HG03571 (cell line): ENCODE data around the gene QSOX1.

Experiments
- ATAC-seq: cut with Tn5 transposase; IDR thresholded peaks from one replicate; pipeline ENCODE4 v1.9.1; 2021; ENCODE audit not compliant: unreplicated experiment

QSOX1 gene

DNA sequence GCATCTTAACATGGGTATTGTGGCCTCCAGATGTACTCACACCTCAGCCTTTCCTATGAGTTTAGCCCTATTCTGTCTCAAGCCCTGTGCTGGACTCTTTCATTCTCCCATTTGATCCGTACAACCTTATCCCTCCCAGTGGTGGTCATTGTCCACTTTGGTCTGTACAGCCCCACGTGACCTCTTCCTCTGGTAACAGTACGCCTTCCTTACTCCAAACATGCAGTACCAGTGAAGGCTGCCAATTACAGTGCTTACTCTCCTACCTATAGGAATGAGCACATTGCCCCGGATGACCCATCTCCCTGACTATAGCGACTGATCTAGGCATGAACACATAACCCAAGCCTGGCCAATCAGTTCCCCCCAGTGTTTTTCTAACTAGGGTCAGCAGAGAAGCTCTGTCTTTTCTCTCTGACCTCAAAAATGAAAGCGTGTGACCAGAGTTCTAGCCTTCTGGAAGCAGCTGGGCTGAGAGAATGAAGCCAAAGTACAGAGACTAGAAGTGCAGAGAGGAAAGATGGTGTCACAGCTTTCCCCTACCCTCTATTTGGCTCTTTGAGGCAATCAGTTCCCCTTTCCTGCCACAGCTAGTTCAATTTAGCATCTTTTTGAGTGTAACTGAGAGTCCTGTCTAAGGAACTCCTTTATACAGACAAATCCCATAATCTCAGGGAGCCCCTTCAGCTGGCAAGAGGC, 9.9 kb upstream of the QSOX1 start:
- ATAC-seq, result no peak

DNA sequence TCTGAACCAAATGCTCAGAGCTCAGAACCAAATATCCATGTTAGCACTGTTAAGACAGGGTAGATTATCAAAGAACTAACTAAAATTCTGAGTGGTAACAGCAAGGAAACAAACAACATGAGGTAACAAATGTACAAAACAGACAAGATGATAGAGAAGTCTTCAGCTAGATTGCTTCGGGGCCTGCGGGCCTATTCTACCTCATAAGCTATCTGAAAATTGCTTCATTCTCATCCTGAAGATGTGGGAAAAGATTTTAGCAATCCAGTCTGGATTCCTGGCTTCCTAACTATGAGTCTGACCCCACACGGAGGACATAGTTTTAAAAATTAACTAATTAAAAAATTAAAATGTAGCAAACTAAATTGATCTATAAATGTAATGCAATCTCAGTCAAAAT, 9.2 kb upstream of the QSOX1 start:
- ATAC-seq, result no peak

GRCh38 chr1:180150982-180151381, 3.7 kb upstream of the QSOX1 start:
- ATAC-seq, result no peak

DNA sequence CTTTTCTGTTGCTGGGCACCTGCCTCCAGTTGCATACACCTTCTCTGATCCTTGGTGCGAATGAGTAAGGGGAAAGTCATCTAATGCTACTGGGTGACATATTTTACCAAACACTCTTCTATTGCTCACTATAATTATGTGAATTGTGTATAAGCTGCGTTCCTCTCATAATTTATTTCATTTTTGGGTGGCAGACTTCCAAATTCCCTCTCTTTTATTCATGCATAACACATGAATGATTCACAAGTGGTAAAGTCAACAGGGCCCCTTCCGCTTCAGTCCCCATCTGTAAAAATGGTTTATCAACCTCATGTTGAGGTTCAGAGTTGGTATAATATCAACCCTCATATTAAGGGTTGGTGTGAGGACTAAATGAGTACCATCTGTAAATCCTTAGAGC, 3.2 kb upstream of the QSOX1 start:
- ATAC-seq, result no peak

DNA sequence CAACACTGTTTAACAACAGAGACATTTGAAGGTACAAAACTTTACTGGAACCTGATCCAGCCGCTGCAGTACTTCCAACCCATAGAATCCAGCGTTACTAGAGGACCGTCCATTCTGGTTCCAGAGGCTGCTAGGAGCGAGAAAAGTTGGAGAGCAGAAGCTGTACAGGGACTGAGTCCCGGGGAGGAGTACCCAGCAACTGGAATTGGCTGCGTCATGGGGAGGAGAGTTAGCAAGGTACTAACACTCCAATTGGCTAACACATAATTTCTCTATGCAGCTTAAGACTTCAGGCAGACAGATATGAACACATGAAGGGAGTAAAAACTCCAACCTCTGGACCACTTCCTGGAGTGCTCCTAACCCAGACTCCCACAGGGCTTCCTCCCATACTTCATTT, 2.1 kb upstream of the QSOX1 start:
- ATAC-seq, result no peak

- ATAC-seq, result no peak
These were observed 1.6 kb upstream of the QSOX1 start for GRCh38 chr1:180153032-180153431.

DNA sequence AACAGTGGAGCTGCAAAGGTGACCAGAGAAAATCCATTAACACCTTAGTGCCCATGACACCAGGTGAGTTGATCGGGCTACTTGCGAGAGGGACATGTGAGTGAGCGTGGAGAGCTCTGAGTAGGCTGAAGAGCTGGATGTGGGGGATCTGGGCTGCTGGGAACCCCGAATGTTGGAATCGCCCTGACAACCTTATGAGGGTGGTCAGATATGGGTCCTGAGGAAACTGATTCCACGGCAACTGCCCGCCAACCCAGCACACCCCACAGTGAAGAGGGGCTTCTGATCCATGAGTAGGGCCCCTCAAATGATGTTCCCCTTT, 705 bp upstream of the QSOX1 start:
- ATAC-seq, result no peak

DNA sequence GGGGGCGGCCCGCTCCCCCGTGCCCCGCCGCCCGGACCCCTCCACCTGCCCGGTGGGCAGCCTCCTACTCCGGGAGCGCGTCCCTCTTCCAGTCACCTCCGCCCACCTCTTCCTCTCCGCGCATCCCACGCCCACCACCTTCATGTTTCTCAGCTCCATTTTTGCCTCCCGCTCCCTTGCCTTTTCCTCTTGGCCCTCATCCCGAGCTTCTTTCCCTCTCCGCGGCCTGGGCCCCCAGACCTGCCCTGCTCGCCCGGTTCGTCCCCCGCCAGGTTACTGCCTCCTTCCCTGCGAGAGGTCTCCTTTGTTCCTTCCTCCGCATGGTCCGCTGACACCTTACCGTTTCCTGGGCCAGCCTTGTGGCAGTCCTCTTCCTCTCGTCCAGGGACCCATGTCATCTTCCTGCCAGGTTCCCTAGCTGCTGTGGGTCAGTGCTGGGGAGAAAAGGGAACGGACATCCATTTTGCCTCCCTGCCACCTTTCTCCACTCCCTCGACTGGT, 563 bp downstream of the QSOX1 start:
- ATAC-seq, result no peak

DNA sequence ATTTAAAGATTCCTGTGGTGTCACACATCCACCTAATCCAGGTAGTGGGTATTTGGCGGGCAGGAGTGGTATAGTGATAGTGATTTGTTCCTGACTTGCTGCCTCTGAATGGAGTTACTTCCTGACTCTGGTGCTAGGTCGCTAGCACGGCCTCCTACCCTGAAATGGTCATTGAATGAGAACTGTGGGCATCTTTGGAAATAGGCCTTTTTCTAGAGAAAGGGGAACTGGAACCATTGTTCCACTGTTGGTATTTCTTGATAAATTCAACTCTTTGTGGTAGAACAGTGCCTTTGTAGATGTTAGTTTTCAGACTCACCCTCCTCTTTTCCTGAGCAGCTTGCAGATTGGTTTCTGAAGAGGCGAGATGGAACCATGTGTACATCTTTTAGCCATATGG, 1.5 kb downstream of the QSOX1 start:
- no peak for ATAC-seq

GRCh38 chr1:180156631-180157091, 2.0 kb downstream of the QSOX1 start:
- ATAC-seq, result no peak

DNA sequence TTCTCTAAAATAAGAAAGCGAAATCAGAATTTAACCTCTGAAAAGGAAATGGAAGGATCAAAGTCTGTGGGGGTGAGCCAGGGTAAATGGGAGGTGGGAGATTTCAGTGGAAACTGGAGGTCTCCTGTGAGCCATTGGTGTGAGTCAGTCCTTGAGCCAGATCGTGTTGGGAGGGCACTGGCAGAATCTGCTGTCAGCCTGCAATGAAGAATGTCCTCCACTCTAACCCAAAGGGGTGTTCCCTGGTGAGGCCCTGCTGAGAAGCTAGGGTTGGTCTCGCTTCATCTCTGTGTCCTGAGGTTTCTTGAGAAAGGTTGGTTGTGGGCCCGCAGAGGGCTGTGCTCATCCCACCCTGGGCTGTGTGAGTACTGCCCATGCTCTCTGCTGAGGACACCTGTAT, 2.4 kb downstream of the QSOX1 start:
- ATAC-seq, result no peak

- ATAC-seq, result no peak
These were observed 2.9 kb downstream of the QSOX1 start for GRCh38 chr1:180157576-180158057.

GRCh38 chr1:180158149-180159147, 3.8 kb downstream of the QSOX1 start:
- no peak for ATAC-seq

GRCh38 chr1:180160357-180160756, 5.7 kb downstream of the QSOX1 start:
- no peak for ATAC-seq

- ATAC-seq, result no peak
These were observed 8.4 kb downstream of the QSOX1 start for GRCh38 chr1:180163041-180163440.

GRCh38 chr1:180165096-180165495, 10.4 kb downstream of the QSOX1 start:
- no peak for ATAC-seq

DNA sequence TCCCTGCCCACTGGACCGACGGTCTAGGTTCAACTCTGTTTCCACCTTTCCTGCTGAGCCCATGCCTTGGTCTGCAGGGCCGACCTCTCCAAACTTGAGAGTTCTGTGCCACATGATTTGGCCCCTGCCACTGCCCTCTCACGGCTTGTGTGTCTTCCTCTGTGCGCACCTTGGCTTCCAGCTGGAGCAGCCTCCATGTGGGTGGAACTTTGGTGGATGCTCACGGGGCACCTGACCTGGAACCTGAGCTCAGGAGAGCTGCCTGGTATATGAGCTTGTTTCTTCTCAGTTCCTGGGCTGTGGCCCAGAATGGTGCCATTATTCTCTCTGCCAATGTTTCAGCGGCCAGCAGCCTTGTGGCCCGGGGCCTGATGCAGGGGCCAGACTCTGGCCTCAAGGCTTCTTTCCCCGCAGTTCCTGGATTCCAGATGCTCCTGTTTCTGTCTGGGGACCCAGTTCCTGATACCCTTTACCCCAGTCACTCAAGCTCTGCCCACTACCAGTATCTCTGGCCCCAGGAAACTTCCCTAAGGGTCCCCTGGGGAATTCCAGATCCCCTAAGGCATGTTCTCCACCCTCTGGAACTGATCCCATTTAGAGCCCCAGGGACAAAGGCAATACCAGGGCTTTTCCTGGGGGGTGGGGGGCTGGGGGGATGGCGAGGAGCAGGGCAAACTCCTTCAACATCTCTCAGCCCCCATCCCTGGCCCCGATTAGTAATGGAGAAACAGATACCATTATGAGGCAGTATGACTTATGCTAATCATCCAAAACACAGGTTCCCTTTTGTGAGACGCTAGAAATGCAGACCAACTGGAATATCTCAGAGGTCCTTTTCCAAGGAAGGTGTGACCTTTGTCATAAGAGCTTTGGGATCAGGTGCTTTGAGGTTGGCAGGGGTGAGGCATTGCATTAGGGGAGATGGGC, 11.1 kb downstream of the QSOX1 start:
- no peak for ATAC-seq

DNA sequence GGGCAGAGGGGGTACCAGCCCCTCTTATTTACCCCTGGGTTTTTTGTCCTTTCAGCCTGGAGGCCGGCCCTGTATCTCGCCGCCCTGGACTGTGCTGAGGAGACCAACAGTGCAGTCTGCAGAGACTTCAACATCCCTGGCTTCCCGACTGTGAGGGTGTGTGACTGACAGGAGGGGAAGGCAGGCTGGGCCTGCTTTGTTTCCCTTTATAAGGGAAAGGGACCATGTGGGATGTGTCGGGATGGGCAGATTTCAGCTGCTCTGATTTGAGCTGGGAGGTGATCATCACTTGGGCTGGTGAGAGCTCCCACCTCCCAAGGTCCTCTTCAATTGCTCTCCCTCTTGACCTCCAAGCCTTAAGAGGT, 11.7 kb downstream of the QSOX1 start:
- ATAC-seq, result no peak

DNA sequence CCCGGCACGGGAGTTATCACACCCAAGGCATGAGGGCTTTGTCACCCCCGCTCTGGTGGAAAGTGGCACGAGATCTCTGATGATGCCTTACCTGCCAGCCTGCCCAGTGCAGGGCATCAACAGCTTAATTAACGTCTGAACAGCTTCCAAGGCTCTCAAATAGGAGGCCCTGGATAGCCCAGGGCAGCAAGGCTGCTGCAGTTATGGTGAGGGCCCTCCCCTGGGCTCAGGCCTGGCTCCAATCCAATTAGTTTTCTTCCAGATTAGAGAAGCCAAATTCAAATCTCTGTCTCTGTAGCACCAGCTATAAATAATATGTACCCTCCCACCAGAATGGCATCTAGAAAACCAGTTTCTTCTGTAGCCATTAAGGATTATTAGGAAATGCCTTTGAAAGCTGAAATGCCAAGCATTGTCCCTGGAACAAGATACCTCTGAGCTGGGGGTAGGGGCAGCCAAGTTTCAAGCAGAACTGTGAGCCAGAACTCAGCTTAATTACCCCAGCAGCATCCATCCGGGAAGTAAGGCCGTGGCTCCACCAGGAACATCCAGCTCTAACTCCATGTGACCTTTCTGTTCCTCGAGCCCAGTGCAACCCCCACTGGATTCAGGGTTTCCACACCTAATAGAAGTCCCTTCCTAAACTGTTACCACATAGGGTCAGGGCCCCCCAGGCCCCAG, 12.5 kb downstream of the QSOX1 start:
- ATAC-seq, result no peak

- no peak for ATAC-seq
These were observed 13.2 kb downstream of the QSOX1 start for GRCh38 chr1:180167721-180168467.
